HG03060 (cell line): ENCODE results near the gene SLFN12L.
"Not testable (repeated sequence)": the region's sequence is repeated elsewhere in the genome, so short reads cannot be mapped to it uniquely, and the experiment has no call there.

Source experiments
- ATAC-seq: cut with Tn5 transposase; IDR thresholded peaks from one replicate; pipeline ENCODE4 v1.9.1; 2021; ENCODE audit warnings: low read depth, moderate number of reproducible peaks; ENCODE audit not compliant: unreplicated experiment

Gene SLFN12L

GRCh38 chr17:35498448-35499178 is 38.9 kb downstream of the SLFN12L start:
- no peak for ATAC-seq

- ATAC-seq = no peak
Observed at GRCh38 chr17:35496451-35497290, 40.8 kb downstream of the SLFN12L start.

- no peak for ATAC-seq
Observed at GRCh38 chr17:35493040-35493439, 44.4 kb downstream of the SLFN12L start.

- ATAC-seq = no peak
Observed at GRCh38 chr17:35491417-35491816, 46.1 kb downstream of the SLFN12L start.

- ATAC-seq = no peak
Observed at GRCh38 chr17:35489944-35490343, 47.5 kb downstream of the SLFN12L start.

- ATAC-seq = no peak
Observed at GRCh38 chr17:35488991-35489390, 48.5 kb downstream of the SLFN12L start.

- ATAC-seq = no peak
Observed at GRCh38 chr17:35486920-35487732, 50.4 kb downstream of the SLFN12L start.

GRCh38 chr17:35479271-35479670 is 58.2 kb downstream of the SLFN12L start:
- no peak for ATAC-seq

GRCh38 chr17:35477248-35477647 is 60.2 kb downstream of the SLFN12L start:
- no peak for ATAC-seq

- no peak for ATAC-seq
Observed at GRCh38 chr17:35476283-35476820, 61.1 kb downstream of the SLFN12L start.

GRCh38 chr17:35468475-35468874 is 69.0 kb downstream of the SLFN12L start:
- ATAC-seq = no peak

- no peak for ATAC-seq
Observed at GRCh38 chr17:35467824-35468223, 69.7 kb downstream of the SLFN12L start.

- ATAC-seq = peak; percentile 57
Observed at GRCh38 chr17:35460354-35460851, 77.1 kb downstream of the SLFN12L start.

GRCh38 chr17:35454035-35454434 is 83.4 kb downstream of the SLFN12L start:
- not testable (repeated sequence) for ATAC-seq

- ATAC-seq = no peak
Observed at GRCh38 chr17:35453171-35453570, 84.3 kb downstream of the SLFN12L start.

GRCh38 chr17:35449371-35449931 is 88.0 kb downstream of the SLFN12L start:
- ATAC-seq = no peak

- no peak for ATAC-seq
Observed at GRCh38 chr17:35448899-35449227, 88.6 kb downstream of the SLFN12L start.

- no peak for ATAC-seq
Observed at GRCh38 chr17:35448214-35448898, 89.1 kb downstream of the SLFN12L start, which contains the start of gene SLFN13. SLFN13 (minus strand) TSS chr17:35448766; CDS start chr17:35445680, 3,086 bp downstream.

GRCh38 chr17:35447499-35447898 is 90.0 kb downstream of the SLFN12L start:
- no peak for ATAC-seq

- ATAC-seq = no peak
Observed at GRCh38 chr17:35438433-35438832, 99.0 kb downstream of the SLFN12L start.
